Muscle of leg (tissue), 11 donors: Measurements from ENCODE around the gene HSDL2. TPM values are rescaled to one million over a fixed set of nuclear protein-coding genes. Genes with fewer than 3 reads are reported as not detected.

Experiments used
- DNase-seq: peaks from one replicate; pipeline ENCODE4 v3.0.0; 2013
- H3K27ac ChIP-seq: one replicate; pipeline ENCODE4 v1.5.1; 2013; ENCODE audit warnings: mild to moderate bottlenecking, low read length, control low read depth
- H3K27me3 ChIP-seq: one replicate; pipeline ENCODE4 v1.6.1; 2013; ENCODE audit warnings: low read length; ENCODE audit not compliant: control insufficient read depth, insufficient read depth
- H3K36me3 ChIP-seq: one replicate; pipeline ENCODE4 v1.6.1; 2013; ENCODE audit warnings: low read length; ENCODE audit not compliant: control insufficient read depth, insufficient read depth
- H3K4me1 ChIP-seq: one replicate; pipeline ENCODE4 v1.6.1; 2013; ENCODE audit warnings: low read length; ENCODE audit not compliant: control insufficient read depth, insufficient read depth
- H3K4me3 ChIP-seq: one replicate; pipeline ENCODE4 v1.5.1; 2013; ENCODE audit warnings: low read length, control low read depth
- H3K9me3 ChIP-seq: replicated peaks from 2 replicates; pipeline ENCODE4 v1.6.1; 2013; ENCODE audit warnings: low read depth, low read length; ENCODE audit not compliant: control insufficient read depth
- WGBS: methylation state at CpG from one replicate; pipeline ENCODE4 v1.1.5; 2013; ENCODE audit warnings: missing lambda C conversion rate; ENCODE audit not compliant: insufficient coverage; 5-methylcytosine and 5-hydroxymethylcytosine counted together
- polyA plus RNA-seq, 8 donors: library from polyadenylated mRNA; unstranded; fragments of 120-200 nt; gene quantifications; one replicate each; pipeline versions ENCODE4 v1.2.1 to v1.2.3, GENCODE V29; 2013; ENCODE audit warnings: inconsistent platforms in 1 of 8, low replicate concordance in 1 of 8; ENCODE audit not compliant: insufficient read length in 8 of 8, insufficient read depth in 1 of 8
- total RNA-seq: library from RNA; stranded (reverse); fragments of 120-200 nt; gene quantifications from one replicate; pipeline ENCODE4 v1.2.4, GENCODE V29; 2013

Gene HSDL2
- total and polyA plus RNA-seq, 9 donors, result 53.3 to 78.1 (median 66.7) TPM

- Histone ChIP-seq H3K36me3 (peaks cover 6% of the 10 kb centered on the region), H3K4me3 (no peak overlapping the region), H3K27me3 (no peaks in the 10 kb centered on the region), H3K27ac (no peak overlapping the region), H3K4me1 (no peaks in the 10 kb centered on the region), H3K9me3 (peaks cover 14% of the 10 kb centered on the region)
- no peak for DNase-seq
- 93% methylated on average over 2 of the region's 2 CpGs for WGBS
Observed at GRCh38 chr9:112473986-112474385, 94.1 kb downstream of the HSDL2 start.

- no peak overlapping the region for H3K4me3 ChIP-seq
- no peaks in the 10 kb centered on the region for H3K4me1 ChIP-seq
- peaks cover 17% of the 10 kb centered on the region for H3K9me3 ChIP-seq
- H3K27ac ChIP-seq, result no peak overlapping the region
- H3K27me3 ChIP-seq, result no peaks in the 10 kb centered on the region
- no CpG with 5 or more reads among the region's 1 CpG for WGBS
- no peak for DNase-seq
- H3K36me3 ChIP-seq, result peaks cover 6% of the 10 kb centered on the region
Observed at GRCh38 chr9:112475318-112475717, 95.4 kb downstream of the HSDL2 start.

- H3K27me3 ChIP-seq, result no peaks in the 10 kb centered on the region
- H3K27ac ChIP-seq, result no peak overlapping the region
- no CpG with 5 or more reads among the region's 2 CpGs for WGBS
- no peak overlapping the region for H3K4me3 ChIP-seq
- H3K36me3 ChIP-seq, result peaks cover 4% of the 10 kb centered on the region
- no peaks in the 10 kb centered on the region for H3K4me1 ChIP-seq
- H3K9me3 ChIP-seq, result peaks cover 17% of the 10 kb centered on the region
- DNase-seq, result no peak
Observed at GRCh38 chr9:112477330-112477729, 97.4 kb downstream of the HSDL2 start.

- Histone ChIP-seq H3K4me1 (no peaks in the 10 kb centered on the region), H3K27ac (no peak overlapping the region), H3K9me3 (peaks cover 17% of the 10 kb centered on the region), H3K4me3 (no peak overlapping the region), H3K27me3 (no peaks in the 10 kb centered on the region), H3K36me3 (peaks cover 3% of the 10 kb centered on the region)
- DNase-seq, result no peak
Observed at GRCh38 chr9:112479221-112479620, 99.3 kb downstream of the HSDL2 start.

- Histone ChIP-seq H3K4me1 (no peaks in the 10 kb centered on the region), H3K9me3 (no peaks in the 10 kb centered on the region), H3K27ac (no peak overlapping the region), H3K4me3 (no peak overlapping the region), H3K27me3 (no peaks in the 10 kb centered on the region), H3K36me3 (no peaks in the 10 kb centered on the region)
- no peak for DNase-seq
- no CpG with 5 or more reads among the region's 2 CpGs for WGBS
Observed at GRCh38 chr9:112484607-112485006, 104.7 kb downstream of the HSDL2 start.

GRCh38 chr9:112485574-112485973, 105.7 kb downstream of the HSDL2 start:
- H3K27me3 ChIP-seq, result no peaks in the 10 kb centered on the region
- no peak for DNase-seq
- no peak overlapping the region for H3K4me3 ChIP-seq
- H3K36me3 ChIP-seq, result no peaks in the 10 kb centered on the region
- WGBS, result 80% methylated on average over 1 of the region's 3 CpGs
- H3K9me3 ChIP-seq, result no peaks in the 10 kb centered on the region
- H3K4me1 ChIP-seq, result no peaks in the 10 kb centered on the region
- no peak overlapping the region for H3K27ac ChIP-seq

GRCh38 chr9:112486221-112487007, 106.5 kb downstream of the HSDL2 start, which contains the start of gene KIAA1958:
Gene KIAA1958 (plus strand): TSS chr9:112486827. CDS start chr9:112574081, 87,254 bp downstream.
- peak; percentile 89 for DNase-seq
- Histone ChIP-seq H3K36me3 (no peaks in the 10 kb centered on the region), H3K4me3 (peak within 1 kb of the TSS; percentile 80), H3K27me3 (no peaks in the 10 kb centered on the region), H3K27ac (peak within 1 kb of the TSS; percentile 86), H3K9me3 (no peaks in the 10 kb centered on the region), H3K4me1 (no peaks in the 10 kb centered on the region)
- WGBS, result under 1% methylated on average over 81 of the region's 93 CpGs

GRCh38 chr9:112487008-112487798, 107.3 kb downstream of the HSDL2 start:
- Histone ChIP-seq H3K4me3 (peak overlapping the region; percentile 67), H3K4me1 (no peaks in the 10 kb centered on the region), H3K9me3 (no peaks in the 10 kb centered on the region), H3K27ac (peak overlapping the region; percentile 86), H3K36me3 (no peaks in the 10 kb centered on the region), H3K27me3 (no peaks in the 10 kb centered on the region)
- peak; percentile 79 for DNase-seq
- WGBS, result under 1% methylated on average over 68 of the region's 80 CpGs

- Histone ChIP-seq H3K4me3 (peak overlapping the region; percentile 67), H3K27ac (peak overlapping the region; percentile 86), H3K27me3 (no peaks in the 10 kb centered on the region), H3K36me3 (no peaks in the 10 kb centered on the region), H3K9me3 (no peaks in the 10 kb centered on the region), H3K4me1 (no peaks in the 10 kb centered on the region)
- WGBS, result no CpG with 5 or more reads among the region's 11 CpGs
- no peak for DNase-seq
Observed at GRCh38 chr9:112487799-112488340, 108.0 kb downstream of the HSDL2 start.

- H3K36me3 ChIP-seq, result no peaks in the 10 kb centered on the region
- H3K4me3 ChIP-seq, result no peak overlapping the region
- H3K27ac ChIP-seq, result no peak overlapping the region
- H3K9me3 ChIP-seq, result peaks cover 9% of the 10 kb centered on the region
- WGBS, result 50% methylated on average over 1 of the region's 5 CpGs
- H3K27me3 ChIP-seq, result no peaks in the 10 kb centered on the region
- DNase-seq, result no peak
- H3K4me1 ChIP-seq, result no peaks in the 10 kb centered on the region
Observed at GRCh38 chr9:112489039-112489546, 109.2 kb downstream of the HSDL2 start.
